Activated CD4-positive, alpha-beta T cell treated with anti-CD3 and anti-CD28 coated beads for 4 hours (primary cell): ENCODE data around the gene NDUFAF7.
"Not testable (repeated sequence)": the region's sequence is repeated elsewhere in the genome, so short reads cannot be mapped to it uniquely, and the experiment has no call there.

ENCODE experiments used
- DNase-seq, 2 donors: peaks; one replicate each; pipeline ENCODE4 v3.0.0-alpha.2; 2020

The NDUFAF7 gene, protein sequence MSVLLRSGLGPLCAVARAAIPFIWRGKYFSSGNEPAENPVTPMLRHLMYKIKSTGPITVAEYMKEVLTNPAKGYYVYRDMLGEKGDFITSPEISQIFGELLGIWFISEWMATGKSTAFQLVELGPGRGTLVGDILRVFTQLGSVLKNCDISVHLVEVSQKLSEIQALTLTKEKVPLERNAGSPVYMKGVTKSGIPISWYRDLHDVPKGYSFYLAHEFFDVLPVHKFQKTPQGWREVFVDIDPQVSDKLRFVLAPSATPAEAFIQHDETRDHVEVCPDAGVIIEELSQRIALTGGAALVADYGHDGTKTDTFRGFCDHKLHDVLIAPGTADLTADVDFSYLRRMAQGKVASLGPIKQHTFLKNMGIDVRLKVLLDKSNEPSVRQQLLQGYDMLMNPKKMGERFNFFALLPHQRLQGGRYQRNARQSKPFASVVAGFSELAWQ

GRCh38 chr2:37231241-37232130 lies at the start of gene NDUFAF7, which contains the start of gene CEBPZ:
Gene NDUFAF7 (plus strand): TSS chr2:37231658. CDS start chr2:37231706, 48 bp downstream.
Gene CEBPZ (minus strand): TSS chr2:37231596. CDS start chr2:37231567, 29 bp downstream.
- DNase-seq = peak; percentile 86 to 87

- no peak for DNase-seq
Observed at GRCh38 chr2:37181726-37182684, 49.5 kb upstream of the NDUFAF7 start.

DNA sequence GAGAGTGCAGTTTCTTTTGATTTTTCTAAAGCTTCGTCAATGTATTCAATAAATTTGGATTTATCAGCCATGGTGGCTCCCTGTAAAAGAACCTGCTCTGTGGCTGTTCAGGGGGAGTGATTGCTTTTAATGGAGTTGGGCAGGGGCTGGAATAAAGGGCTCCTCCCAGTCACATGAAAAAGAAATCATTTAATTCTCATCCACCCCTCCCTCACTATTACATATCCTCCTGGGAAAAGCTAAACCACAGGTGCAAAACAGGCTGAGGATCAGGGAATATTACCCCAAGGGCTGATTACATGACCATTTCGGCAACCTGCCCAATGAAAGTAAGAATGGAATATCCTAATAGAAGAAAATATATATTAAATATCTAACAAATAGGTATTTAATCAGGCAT lies 42.9 kb upstream of the NDUFAF7 start, which contains the start of gene SULT6B1:
Gene SULT6B1 (minus strand): TSS at position 101 of the 400 bp plus-strand sequence. CDS start 30 bp downstream, at position 71.
- no peak for DNase-seq

DNA sequence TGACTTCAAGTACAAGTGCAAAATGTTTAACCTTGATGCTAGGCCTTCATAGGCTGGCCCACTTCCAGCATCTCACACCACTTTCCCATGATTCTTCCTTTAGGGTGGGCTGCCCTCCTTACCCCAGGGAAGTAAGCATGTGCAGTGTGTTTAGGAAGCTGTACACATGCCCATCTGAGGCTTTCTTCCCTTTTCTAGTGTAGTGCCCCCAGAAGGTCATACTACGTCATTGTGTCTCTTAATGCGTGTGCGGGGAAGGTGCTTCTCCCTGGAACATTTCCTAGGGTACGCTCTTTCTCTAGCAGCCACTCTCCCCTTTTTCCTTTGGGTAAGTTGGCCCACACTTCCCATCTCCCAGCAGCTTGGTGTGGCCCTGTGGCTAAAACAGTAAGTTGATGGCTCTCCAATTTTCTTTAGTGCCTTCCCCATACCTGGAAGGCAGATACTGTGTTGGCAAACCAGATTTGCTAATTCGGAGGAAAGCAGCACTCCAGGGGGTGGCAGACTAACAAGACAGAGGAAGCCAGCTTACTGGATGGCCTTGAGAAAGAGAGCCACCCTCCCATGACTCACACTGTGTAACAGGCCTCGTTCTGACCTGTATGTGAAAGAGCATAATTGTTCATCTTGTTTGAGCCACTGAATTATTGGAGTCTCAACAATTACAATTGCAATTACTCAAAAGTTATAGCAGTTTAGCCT lies 41.9 kb upstream of the NDUFAF7 start:
- DNase-seq = no peak

GRCh38 chr2:37190290-37190689 lies 41.2 kb upstream of the NDUFAF7 start:
- DNase-seq = no peak

DNA sequence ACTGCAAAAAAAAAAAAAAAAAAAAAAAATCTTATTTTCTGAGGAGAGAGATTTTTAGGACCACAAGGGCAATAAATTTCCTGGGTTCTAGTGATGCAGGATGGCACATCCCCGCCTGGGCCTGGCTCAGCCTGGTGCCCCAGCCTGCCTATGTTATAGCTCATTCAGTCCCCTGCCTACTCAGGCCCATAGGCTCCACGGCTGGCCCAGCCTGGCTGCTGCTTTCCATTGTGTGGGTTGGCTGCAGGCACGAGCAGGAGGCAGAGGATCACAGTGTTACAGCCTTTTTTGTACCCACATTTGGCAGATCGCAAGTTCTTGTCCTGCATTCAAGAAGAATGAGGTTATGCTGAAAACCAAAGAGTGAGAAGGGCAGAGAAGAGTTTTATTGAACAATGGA lies 40.2 kb upstream of the NDUFAF7 start:
- DNase-seq = no peak

DNA sequence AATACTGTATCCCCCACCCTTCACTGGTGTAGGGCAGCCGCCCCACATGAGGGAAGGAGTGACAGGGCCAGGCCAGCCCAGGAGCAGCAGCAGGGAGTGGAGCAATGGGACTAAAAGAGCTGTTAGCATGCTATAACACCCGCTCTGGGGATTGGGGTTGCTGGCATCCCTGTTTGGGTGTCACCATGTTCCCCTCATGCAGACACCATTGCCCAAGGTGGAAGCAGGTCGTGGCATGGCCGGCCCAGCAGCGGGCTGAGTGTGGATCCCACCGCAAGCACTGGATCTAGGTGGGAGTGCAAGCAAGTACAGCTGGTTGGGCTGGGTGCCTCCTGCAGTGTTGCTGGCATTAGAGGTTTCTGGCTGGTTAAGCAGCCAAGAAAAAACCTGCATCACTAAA lies 39.7 kb upstream of the NDUFAF7 start:
- DNase-seq = no peak

DNA sequence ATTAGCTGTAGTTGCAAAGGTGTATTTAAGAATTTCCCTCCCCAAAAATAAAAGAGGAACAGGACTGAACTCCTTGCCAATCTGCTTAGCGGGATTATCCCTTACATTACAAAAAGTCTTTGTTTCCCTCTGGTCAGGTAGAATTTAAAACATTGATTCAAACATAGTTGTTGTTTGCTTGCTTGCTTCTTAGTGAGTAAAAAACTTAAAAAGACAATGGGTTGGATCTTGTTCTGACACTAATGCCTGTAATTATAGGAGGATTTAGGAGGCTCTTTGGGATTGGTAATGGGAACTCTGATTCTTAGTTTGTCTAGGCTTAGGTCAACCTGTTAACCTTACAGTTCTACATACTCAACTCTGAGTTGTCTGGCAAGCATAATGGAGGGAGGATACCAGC lies 38.9 kb upstream of the NDUFAF7 start:
- no peak for DNase-seq

- peak in 1 of 2 donors; percentile 4 for DNase-seq
Observed at GRCh38 chr2:37195862-37196319, 35.6 kb upstream of the NDUFAF7 start.

DNA sequence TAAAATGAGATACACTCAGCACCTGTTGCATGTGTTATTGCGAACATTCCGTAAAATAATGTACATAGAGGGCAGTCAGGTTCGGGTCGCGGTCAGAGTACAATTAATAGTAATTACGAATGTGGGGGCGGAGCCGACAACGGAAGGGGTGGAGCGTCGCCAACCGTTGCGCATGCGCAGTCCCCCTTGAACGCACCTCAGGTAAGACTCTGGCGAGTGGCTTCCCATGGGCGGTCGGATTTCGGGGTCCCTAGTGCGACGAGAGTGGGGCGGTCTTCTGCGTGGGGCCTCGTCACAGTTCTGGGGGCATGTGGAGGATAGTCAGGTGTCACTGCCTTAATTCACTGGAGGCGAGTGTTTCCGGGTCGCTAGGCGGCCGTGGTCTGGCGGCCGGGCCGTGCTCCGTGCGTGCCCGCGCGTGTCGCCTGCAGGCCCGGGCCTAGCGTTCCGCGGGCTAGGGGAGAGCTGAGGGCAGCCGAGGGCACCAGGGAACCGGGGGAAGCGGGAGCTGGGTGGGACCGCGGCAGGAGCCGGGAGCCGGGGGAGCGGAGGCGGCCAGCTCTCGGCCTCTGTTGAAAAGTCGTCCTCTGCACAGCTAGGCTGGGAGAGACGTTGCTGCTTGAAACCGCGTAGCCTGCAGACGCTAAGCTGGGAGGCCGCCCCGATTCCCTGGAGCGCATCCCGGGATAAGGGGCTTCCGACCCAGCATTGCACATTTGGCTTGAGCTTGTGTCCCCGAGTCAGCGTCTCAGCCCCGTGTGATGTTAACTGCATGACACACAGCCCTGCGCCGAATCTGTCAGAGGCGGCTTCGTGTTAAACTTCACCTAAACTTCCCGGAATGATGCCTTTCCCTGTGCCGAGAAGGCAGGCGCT lies 34.9 kb upstream of the NDUFAF7 start, which contains the start of gene CEBPZOS:
Gene CEBPZOS (plus strand): TSS at position 177 of the 876 bp plus-strand sequence. CDS start 3,209 bp downstream, outside the sequence.
- peak; percentile 91 for DNase-seq

DNA sequence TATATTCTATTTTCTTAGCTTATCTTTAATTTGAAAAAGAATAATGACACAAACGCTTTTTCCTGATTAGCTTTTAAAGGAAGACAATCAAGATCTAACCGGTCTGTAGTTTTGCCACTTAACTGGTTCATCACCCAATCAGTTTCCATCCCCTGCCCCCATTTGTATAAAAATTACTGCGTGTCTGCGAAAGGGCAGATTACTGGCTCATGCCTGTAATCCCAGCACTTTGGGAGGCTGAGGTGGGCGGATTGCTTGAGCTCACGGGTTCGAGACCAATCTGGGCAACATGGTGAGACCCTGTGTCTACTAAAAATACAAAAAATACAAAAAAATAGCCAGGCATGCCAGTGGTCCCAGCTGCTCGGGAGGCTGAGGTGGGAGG lies 32.8 kb upstream of the NDUFAF7 start:
- no peak for DNase-seq

GRCh38 chr2:37201208-37201607 lies 30.2 kb upstream of the NDUFAF7 start:
- DNase-seq = no peak

DNA sequence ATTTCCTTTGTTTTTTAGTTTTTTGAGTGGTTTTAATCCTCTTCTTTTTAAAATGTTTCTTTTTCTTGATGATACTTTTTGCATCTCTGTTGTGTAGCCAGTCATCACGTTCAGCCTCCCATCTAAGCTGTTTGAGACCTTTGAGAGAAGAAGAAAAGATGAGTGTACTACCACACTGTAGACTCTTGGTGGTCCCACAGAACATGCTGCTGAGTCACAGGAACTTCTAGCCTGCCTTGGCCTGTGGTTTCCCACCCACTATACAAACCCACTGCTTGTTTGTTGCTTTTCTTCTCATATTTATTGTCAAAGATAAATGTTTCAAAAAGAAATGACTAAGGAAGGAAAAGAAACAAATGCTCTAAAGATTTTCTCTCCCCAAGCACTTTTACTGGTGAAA lies 29.7 kb upstream of the NDUFAF7 start:
- DNase-seq = peak; percentile 28 to 39

DNA sequence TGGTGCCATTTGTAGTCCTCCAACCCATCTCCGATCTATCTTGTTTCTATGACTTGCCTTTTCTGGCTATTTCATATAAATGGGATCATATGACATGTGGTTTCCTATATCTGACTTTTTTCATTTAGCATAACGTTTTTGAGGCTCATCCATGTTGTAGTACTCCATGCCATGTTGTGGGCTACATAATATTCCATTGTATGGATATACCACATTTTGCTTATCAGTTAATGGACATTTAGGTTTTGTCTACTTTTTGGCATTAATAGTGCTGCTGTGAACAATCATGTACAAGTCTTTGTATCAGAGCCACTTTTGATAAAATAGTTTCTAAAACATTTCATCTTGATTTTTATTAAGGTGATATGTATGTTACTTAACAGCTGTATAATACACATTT lies 27.8 kb upstream of the NDUFAF7 start:
- DNase-seq = no peak

GRCh38 chr2:37205071-37205661 lies 26.3 kb upstream of the NDUFAF7 start:
- DNase-seq = not testable (repeated sequence)

GRCh38 chr2:37205689-37206341 lies 25.6 kb upstream of the NDUFAF7 start:
- DNase-seq = no peak

- not testable (repeated sequence) for DNase-seq
Observed at GRCh38 chr2:37206760-37207159, 24.7 kb upstream of the NDUFAF7 start.

DNA sequence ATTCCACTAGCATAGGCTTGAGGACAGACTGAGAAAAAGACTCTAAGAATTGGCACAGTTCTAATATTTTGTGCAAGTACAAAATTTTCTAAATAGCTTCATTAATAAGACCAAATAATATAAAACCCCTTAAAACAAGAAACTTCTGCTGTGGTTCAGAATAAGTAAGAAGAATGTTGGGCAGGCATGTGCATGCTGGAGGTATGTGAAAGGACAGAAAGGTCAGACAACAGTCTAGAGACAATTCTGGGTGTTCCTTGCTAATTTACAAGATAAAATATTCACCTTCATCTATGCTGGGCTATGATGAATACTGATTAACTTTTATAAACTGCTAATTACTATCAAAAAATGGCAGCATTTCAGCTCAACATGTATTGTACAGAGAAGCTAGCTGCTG lies 20.2 kb upstream of the NDUFAF7 start:
- no peak for DNase-seq

GRCh38 chr2:37211939-37212338 lies 19.5 kb upstream of the NDUFAF7 start:
- no peak for DNase-seq
